GM12891 (cell line): ENCODE measurements around the gene PALM3.

Experiments used
- POLR2A ChIP-seq: IDR thresholded peaks from 2 replicates; pipeline ENCODE4 v1.6.1; 2011; ENCODE audit warnings: low read depth, low read length, control low read depth
- POLR2AphosphoS5 ChIP-seq: IDR thresholded peaks from 2 replicates; pipeline ENCODE4 v1.6.1; 2011; ENCODE audit warnings: low read depth, low read length, control low read depth
- TAF1 ChIP-seq: IDR thresholded peaks from 2 replicates; pipeline ENCODE4 v1.6.1; 2011; ENCODE audit warnings: low read depth, low read length, control low read depth

- TF ChIP-seq POLR2A (no peak), POLR2AphosphoS5 (no peak), TAF1 (no peak)
Measured at GRCh38 chr19:14097532-14098151, 35.8 kb upstream of the PALM3 start.
